Astrocyte of the spinal cord (primary cell): ENCODE measurements around the gene MYO16.
"Not testable (repeated sequence)": the region's sequence is repeated elsewhere in the genome, so short reads cannot be mapped to it uniquely, and the experiment has no call there.

Experiments
- DNase-seq: peaks from one replicate; pipeline ENCODE4 v3.0.0; 2011; ENCODE audit warnings: low read depth, low spot score
- H3K4me3 ChIP-seq: 2 replicates; pipeline ENCODE4 v1.5.1; 2011; ENCODE audit warnings: low read depth, mild to moderate bottlenecking, low read length, moderate library complexity
- in situ Hi-C: cut with HindIII; loops from 2 replicates; pipeline ENCODE4 v1.10.0; 2017; ENCODE audit warnings: low sequenced_read_pairs
- TF ChIP-seq, protein P1 (sequence below): IDR thresholded peaks from 2 replicates; pipeline ENCODE4 v1.5.1; 2012; ENCODE audit warnings: low read depth, mild to moderate bottlenecking, low read length, inconsistent platforms

Gene MYO16

DNA sequence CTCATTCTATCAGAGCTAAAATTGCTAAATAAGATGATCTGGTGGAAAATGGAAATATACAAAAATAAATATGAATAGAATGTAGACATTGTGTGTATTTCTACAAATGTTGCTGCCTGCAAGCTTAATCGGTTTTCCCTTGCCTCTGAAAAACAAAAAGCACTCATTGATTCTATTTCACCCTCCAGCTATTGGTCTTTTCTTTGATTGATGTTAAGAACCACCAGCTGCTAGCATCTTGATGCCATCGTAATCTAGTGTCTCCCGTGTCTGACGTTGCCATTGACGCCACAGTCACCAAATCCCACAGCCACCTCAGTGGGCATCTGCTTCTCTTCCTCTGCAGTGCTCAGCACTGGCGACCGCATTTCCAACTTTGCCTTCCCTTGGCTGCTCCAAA is 461.8 kb downstream of the MYO16 start:
- TF ChIP-seq, protein P1, sequence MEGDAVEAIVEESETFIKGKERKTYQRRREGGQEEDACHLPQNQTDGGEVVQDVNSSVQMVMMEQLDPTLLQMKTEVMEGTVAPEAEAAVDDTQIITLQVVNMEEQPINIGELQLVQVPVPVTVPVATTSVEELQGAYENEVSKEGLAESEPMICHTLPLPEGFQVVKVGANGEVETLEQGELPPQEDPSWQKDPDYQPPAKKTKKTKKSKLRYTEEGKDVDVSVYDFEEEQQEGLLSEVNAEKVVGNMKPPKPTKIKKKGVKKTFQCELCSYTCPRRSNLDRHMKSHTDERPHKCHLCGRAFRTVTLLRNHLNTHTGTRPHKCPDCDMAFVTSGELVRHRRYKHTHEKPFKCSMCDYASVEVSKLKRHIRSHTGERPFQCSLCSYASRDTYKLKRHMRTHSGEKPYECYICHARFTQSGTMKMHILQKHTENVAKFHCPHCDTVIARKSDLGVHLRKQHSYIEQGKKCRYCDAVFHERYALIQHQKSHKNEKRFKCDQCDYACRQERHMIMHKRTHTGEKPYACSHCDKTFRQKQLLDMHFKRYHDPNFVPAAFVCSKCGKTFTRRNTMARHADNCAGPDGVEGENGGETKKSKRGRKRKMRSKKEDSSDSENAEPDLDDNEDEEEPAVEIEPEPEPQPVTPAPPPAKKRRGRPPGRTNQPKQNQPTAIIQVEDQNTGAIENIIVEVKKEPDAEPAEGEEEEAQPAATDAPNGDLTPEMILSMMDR, result no peak
- in situ Hi-C loops, result no loop called here
- H3K4me3 ChIP-seq, result no peak overlapping the region
- DNase-seq, result no peak

DNA sequence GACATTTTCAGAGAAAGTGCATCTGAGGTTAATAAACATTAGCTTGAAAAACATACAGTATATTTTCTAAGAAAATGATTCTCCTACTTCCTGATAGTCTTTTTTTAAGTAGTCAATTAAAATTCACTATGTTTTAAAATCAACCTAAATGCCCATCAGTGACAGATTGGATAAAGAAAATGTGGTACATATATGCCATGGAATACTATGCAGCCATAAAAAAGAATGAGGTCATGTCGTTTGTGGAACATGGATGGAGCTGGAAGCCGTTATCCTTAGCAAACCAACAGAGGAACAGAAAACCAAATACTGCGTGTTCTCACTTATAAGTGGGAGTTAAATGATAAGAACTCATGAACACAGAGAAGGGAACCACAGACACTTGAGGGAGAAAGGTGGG is 462.8 kb downstream of the MYO16 start:
- H3K4me3 ChIP-seq, DNase-seq, in situ Hi-C loops: not testable (repeated sequence)

DNA sequence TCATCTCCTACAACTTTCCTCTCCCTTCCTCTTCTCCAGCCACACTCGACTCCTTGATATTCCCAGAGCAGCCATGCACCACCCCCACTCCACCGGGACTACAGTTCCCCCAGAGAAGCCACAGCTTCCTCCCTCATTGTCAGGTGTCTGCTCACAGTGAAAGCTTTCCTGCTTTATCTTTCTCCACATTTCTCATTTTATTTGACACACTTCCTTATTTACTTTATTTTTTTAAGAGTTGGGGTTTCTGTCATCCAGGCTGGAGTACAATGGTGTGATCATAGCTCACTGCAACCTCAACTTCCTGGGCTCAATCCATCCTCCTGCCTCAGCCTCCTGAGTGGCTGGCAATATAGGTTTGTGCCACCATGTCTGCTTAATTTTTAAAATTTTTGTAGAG is 464.6 kb downstream of the MYO16 start:
- DNase-seq, result no peak
- H3K4me3 ChIP-seq, result no peak overlapping the region
- TF ChIP-seq, protein P1, result no peak
- in situ Hi-C loops, result no loop called here

DNA sequence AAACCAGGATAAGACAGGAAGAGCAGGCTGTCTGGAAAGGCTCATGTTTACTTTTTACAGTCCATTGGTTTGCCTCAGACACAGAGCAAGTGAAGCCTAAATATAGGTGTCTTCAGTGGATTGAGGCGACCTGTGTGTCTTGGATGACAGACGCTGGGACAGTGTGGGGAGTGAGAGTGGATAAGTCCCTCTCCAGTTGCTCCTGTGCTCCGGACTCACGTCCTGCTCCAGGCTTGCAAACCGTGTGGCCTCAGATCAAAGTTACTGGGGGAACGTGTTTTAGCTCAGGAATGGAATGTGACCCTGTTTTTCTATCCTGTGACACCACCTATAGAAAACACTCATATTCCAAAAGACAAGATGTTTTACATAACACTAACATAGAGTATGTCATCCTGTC is 465.7 kb downstream of the MYO16 start:
- TF ChIP-seq, protein P1, result no peak
- no peak overlapping the region for H3K4me3 ChIP-seq
- in situ Hi-C loops, result no loop called here
- DNase-seq, result no peak

DNA sequence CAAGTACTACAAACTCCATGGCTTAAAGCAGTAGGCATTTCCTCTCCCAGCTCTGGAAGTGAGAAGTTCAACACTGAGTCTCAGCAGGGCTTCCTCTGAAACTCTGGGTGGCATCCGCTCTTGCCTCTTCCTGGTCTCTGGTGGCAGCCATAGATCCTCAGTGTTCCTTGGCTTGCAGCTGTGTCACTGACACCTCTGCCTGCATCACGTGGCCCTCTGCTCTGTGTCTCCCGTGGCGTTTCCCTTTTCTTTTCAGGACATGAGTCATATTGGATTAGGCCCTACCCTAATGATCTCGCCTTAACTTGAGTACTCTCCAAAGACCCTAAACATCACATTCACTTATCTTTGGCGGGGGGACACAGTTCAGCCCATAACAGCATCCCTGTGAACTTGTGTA is 466.7 kb downstream of the MYO16 start:
- peak; percentile 28 for DNase-seq
- H3K4me3 ChIP-seq, result no peak overlapping the region
- in situ Hi-C loops, result no loop called here
- TF ChIP-seq, protein P1, result no peak

DNA sequence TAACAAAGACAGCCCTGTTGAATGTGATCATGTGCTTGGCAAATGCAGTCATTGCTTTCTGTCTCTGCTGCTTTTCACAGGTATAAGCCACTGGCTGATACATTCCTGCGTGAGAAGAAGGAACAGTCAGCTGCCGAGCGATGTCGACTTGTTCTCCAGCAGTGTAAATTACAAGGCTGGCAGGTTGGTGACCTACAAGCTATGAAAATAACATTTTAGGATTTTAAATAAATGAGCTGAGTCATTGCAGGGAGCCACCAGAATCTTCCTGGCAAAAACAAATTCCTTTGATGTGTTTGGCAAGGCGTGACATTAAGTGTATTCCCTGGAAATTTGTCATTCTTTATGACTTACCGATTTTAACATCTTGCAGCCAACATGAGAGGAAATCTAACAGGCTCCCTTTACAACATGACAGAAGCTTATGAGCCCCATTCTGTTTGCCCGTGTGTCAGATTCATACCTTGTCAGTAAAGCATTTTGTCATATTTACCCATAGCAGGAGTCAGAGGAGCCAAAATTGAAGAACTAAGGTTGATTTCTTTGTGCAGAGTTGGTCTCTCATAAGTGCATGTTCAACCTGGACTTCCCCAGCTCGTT is 471.4 kb downstream of the MYO16 start:
- in situ Hi-C loops, result no loop called here
- TF ChIP-seq, protein P1, result no peak
- DNase-seq, result no peak
- no peak overlapping the region for H3K4me3 ChIP-seq

DNA sequence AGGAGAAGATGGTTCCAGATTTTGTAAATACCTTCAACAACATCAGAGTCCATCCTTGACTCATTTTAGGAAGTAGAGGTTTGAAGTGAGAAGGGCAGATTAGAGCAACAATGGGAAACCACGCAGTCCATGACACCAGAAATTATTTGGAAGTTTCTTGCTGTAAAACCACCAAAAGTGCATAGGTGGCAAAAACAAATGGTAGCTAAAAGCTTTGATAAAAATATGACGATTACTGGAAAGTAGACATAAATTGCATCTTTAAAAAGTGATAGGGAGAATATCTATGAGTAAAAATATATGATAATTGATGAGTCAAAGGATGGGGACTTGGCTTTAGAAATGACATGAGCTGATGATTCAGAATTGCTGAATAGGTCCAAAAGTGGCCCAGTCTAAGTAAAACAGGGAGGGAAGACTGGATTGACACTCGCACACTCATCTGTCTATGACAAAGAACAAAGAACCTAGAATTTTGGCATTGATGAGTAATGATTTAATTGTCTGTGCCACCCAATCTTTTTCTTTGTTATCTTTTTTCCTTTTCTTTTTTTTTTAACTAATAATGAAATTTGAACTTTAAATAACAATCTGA is 472.2 kb downstream of the MYO16 start:
- in situ Hi-C loops, result no loop called here
- no peak overlapping the region for H3K4me3 ChIP-seq
- TF ChIP-seq, protein P1, result no peak
- DNase-seq, result no peak
